Type B pancreatic cell (in vitro differentiated cells): ENCODE results near the gene BPI. TPM values are rescaled to one million over a fixed set of nuclear protein-coding genes. Genes with fewer than 3 reads are reported as not detected.

ENCODE experiments used
- DNase-seq: peaks from one replicate; pipeline ENCODE4 v3.0.0; 2021; ENCODE audit warnings: mixed read lengths; ENCODE audit not compliant: unreplicated experiment; ENCODE audit errors: extremely low spot score
- H3K27ac Mint-ChIP-seq: 2 replicates; pipeline ENCODE4 v1.8.0; 2021; ENCODE audit warnings: mild to moderate bottlenecking, mixed read lengths
- H3K27me3 Mint-ChIP-seq: 2 replicates; pipeline ENCODE4 v1.8.0; 2021; ENCODE audit warnings: mixed read lengths
- H3K36me3 Mint-ChIP-seq: 2 replicates; pipeline ENCODE4 v1.8.0; 2021; ENCODE audit warnings: mixed read lengths
- H3K4me1 Mint-ChIP-seq: one replicate; pipeline ENCODE4 v1.8.0; 2021; ENCODE audit warnings: mixed read lengths; ENCODE audit not compliant: unreplicated experiment
- H3K4me3 Mint-ChIP-seq: 2 replicates; pipeline ENCODE4 v1.8.0; 2021; ENCODE audit warnings: mild to moderate bottlenecking, mixed read lengths
- H3K9me3 Mint-ChIP-seq: 2 replicates; pipeline ENCODE4 v1.8.0; 2021; ENCODE audit warnings: mixed read lengths
- total RNA-seq: library from RNA; stranded (reverse); gene quantifications from 2 replicates; pipeline ENCODE4 v1.2.1, GENCODE V29; 2021; ENCODE audit warnings: low replicate concordance
- TF ChIP-seq, protein P1 (sequence below): fragments of 200-600 bp; sonication (generic); conservative IDR thresholded peaks from 2 replicates; pipeline ENCODE4 v1.5.0; 2021; ENCODE audit warnings: antibody characterized with exemption, mild to moderate bottlenecking

BPI gene
- total RNA-seq, 1 donor from 2014 or later, result 0.17 TPM

DNA sequence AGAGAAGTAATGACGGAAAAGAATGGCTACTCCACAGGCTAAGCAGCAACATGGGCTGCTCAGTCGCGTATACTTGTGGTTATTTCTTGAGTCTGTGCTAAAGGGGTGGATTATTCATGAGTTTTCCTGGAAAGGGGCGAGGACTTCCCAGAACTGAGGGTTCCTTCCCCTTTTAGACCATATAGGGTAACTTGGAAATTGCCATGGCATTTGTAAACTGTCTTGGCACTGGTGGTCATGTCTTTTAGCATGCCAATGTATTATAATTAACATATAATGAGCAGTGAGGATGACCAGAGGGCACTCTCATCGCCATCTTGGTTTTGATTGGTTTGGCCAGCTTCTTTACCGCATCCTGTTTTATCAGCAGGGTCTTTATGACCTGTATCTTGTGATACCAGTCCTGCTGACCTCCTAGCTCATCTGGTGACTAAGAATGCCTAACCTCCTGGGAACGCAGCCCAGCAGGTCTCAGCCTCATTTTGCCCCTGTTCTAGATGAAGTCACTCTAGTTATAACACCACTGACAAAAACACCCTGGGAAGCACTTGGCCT, 53.8 kb downstream of the BPI start:
- Mint-ChIP-seq H3K4me3 (no peak overlapping the region), H3K27ac (no peak overlapping the region), H3K4me1 (no peaks in the 10 kb centered on the region), H3K27me3 (no peaks in the 10 kb centered on the region), H3K9me3 (no peaks in the 10 kb centered on the region), H3K36me3 (no peaks in the 10 kb centered on the region)
- no peak for DNase-seq
- TF ChIP-seq, protein P1, sequence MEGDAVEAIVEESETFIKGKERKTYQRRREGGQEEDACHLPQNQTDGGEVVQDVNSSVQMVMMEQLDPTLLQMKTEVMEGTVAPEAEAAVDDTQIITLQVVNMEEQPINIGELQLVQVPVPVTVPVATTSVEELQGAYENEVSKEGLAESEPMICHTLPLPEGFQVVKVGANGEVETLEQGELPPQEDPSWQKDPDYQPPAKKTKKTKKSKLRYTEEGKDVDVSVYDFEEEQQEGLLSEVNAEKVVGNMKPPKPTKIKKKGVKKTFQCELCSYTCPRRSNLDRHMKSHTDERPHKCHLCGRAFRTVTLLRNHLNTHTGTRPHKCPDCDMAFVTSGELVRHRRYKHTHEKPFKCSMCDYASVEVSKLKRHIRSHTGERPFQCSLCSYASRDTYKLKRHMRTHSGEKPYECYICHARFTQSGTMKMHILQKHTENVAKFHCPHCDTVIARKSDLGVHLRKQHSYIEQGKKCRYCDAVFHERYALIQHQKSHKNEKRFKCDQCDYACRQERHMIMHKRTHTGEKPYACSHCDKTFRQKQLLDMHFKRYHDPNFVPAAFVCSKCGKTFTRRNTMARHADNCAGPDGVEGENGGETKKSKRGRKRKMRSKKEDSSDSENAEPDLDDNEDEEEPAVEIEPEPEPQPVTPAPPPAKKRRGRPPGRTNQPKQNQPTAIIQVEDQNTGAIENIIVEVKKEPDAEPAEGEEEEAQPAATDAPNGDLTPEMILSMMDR, result no peak

DNA sequence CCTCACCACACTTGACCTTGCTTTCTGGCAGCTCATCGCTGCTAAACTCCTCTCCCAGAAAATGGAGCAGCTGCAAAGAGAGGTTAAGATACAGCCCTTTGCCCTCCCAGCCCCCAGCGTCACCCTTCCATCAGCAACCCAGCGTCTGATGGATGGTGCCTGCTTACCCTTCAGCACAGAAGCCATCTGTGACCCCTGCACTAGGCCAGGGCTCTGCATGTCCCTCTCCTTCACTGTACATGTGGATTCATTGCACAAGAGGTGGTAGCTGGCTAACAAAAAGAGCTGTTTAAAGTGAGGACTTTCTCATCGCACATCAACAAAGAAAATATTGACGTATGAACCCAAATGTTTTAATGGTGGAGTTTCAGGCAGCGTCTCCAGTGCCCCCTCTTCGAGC, 54.6 kb downstream of the BPI start:
- H3K4me3 Mint-ChIP-seq, result no peak overlapping the region
- no peaks in the 10 kb centered on the region for H3K36me3 Mint-ChIP-seq
- H3K4me1 Mint-ChIP-seq, result no peaks in the 10 kb centered on the region

DNA sequence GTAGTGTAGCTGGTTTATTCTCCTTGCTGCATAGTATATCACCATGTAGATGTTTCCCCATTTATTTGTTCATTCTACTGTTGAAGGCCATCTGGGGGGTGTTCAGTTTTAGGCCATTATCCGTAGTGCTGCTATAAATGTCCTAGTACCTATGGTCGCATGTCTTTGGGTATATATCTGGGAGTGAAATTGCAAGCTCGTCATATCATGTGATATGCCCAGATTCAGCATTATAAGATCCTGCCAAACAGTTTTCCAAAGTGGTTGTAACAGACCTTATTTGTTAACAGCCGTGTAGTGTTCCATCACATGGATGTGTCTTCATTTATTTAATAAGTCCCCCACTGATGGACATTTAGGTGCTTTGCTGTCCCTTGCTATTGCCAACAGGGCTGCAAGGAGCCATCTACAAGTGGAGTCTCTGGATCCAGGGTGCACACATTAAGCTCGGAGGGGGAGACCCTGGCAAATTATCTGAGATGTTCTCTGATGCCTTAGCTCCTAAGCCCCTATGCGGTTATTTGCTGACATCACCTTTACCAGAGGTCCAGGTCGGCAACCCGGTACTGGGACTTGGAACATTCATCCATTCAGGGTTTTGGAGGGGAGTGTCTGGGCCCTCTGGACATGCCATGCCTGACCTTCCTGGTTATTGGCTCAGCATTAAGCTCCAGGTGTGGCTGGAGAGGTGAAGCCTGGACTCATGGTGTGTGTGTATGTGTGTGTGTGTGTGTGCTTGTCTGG, 59.2 kb downstream of the BPI start:
- Mint-ChIP-seq H3K27ac (no peak overlapping the region), H3K27me3 (no peaks in the 10 kb centered on the region), H3K9me3 (no peaks in the 10 kb centered on the region), H3K4me3 (no peak overlapping the region), H3K4me1 (no peaks in the 10 kb centered on the region), H3K36me3 (no peaks in the 10 kb centered on the region)
- no peak for DNase-seq
- TF ChIP-seq, protein P1, result no peak

More for the DNA sequence above, 54.6 kb downstream of the BPI start:
- Mint-ChIP-seq H3K9me3 (no peaks in the 10 kb centered on the region), H3K27ac (no peak overlapping the region), H3K27me3 (no peaks in the 10 kb centered on the region)
- no peak for DNase-seq
- TF ChIP-seq, protein P1, result no peak

DNA sequence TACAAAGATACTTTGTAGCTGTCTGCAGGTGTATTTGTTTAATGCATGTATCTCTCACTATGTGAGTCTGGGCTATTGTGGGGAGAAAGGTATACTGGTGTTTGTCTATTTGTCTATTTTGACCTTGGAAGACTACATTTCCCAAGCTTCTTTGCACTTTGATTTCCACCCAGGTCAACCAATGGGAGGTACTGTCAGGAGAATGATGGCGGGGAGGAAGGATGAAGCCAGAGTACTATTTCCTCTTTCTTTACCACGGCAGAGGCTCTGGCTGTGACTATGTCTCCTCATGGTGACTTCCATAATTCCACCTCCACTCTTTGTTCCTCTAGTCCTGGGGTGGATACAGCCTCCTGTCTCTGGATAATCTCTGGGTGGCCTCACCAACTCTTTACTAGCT, 65.4 kb downstream of the BPI start:
- Mint-ChIP-seq H3K4me1 (no peaks in the 10 kb centered on the region), H3K9me3 (no peaks in the 10 kb centered on the region), H3K4me3 (no peak overlapping the region), H3K27ac (no peak overlapping the region), H3K36me3 (no peaks in the 10 kb centered on the region), H3K27me3 (peaks cover 11% of the 10 kb centered on the region)
- no peak for DNase-seq
- TF ChIP-seq, protein P1, result no peak

DNA sequence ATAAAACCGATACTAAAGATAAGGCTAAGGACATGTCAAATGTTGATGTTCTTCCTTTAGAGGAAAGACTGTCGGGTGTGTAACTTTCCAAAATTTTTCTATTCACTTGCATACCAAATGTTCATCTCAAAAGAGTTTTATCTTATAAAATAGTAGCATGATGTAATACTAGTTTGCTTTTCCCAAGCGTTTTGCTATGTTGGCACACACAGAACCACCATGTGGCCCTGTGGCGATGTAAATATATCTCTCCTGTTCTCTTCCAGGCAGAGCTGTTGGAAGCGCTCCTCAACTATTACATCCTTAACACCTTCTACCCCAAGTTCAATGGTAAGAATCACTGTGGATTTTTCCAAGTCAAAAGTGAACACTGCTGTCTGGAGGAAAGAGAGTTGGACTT, 68.8 kb downstream of the BPI start:
- H3K4me3 Mint-ChIP-seq, result no peak overlapping the region
- peaks cover 13% of the 10 kb centered on the region for H3K27me3 Mint-ChIP-seq
- no peak for DNase-seq
- H3K36me3 Mint-ChIP-seq, result no peaks in the 10 kb centered on the region
- H3K27ac Mint-ChIP-seq, result no peak overlapping the region
- H3K4me1 Mint-ChIP-seq, result no peaks in the 10 kb centered on the region
- H3K9me3 Mint-ChIP-seq, result no peaks in the 10 kb centered on the region
- TF ChIP-seq, protein P1, result no peak
